GM19372 (cell line): ENCODE data around the gene ATG4C.
A peak's percentile ranks its signal among the peaks of the same experiment; 100 is the strongest.
"Not testable (repeated sequence)": the region's sequence is repeated elsewhere in the genome, so short reads cannot be mapped to it uniquely, and the experiment has no call there.

ENCODE experiments used
- ATAC-seq: cut with Tn5 transposase; IDR thresholded peaks from one replicate; pipeline ENCODE4 v1.9.1; 2021; ENCODE audit warnings: mild to moderate bottlenecking, low read depth, moderate library complexity; ENCODE audit not compliant: unreplicated experiment

The ATG4C gene

GRCh38 chr1:62783736-62784508 lies at the start of gene ATG4C:
Gene ATG4C, plus strand, starts transcription at chr1:62784132. Its CDS starts 19,655 bp downstream, at chr1:62803787.
- peak; percentile 96 for ATAC-seq

DNA sequence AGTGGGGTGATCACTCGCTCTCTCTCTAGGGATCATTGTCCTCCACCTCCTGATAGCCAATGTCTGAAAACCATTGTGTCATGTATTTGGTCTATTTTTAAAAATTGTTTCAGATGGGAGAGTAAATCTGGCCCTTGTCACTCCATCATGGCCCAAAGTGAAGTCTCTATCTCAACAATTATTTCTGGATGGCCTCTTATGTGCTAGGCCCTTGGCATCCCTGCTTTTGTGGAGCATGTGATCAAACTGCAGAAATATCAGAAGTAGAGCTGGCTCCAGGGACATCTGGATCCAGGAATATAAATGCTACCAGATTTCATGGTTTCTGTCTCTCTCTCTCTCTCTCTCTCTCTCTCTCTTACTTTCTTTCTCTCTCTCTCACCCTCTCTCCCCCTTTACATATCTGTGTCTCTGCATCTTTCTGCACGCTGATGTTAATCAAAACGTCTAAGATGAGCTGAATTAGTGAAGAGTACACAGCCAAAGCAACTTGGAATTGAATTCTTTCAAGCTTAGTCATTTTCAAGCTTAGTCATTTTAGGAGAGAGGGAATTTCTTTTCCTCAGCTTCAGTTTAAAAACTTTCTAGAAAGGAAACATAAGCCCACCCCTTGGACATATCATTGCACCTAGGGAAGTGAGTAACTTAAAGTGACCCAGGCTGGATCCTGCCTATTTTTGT lies 48.3 kb upstream of the ATG4C start:
- no peak for ATAC-seq

GRCh38 chr1:62740701-62741100 lies 43.2 kb upstream of the ATG4C start:
- ATAC-seq = not testable (repeated sequence)

- ATAC-seq = no peak
Measured at GRCh38 chr1:62744611-62745577, 39.0 kb upstream of the ATG4C start.

GRCh38 chr1:62746086-62746808 lies 37.7 kb upstream of the ATG4C start:
- ATAC-seq = no peak

DNA sequence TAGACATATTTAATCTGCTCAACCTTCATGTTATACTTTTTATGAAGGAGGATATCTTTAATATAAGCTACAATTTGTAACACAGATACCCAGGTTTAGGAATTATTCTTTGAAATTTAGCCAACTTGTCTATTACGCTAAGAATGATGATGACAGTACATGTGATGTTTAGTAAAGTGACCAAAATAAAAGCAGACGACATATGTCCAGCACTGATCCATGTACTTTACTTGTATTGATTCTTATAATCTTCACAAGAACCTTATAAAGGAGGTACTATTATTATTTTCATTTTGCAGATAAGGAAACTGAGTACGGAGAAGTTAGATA lies 37.2 kb upstream of the ATG4C start:
- ATAC-seq = no peak

GRCh38 chr1:62753031-62753965 lies 30.6 kb upstream of the ATG4C start:
- no peak for ATAC-seq

GRCh38 chr1:62754938-62755337 lies 29.0 kb upstream of the ATG4C start:
- not testable (repeated sequence) for ATAC-seq

- ATAC-seq = not testable (repeated sequence)
Measured at GRCh38 chr1:62756255-62756884, 27.6 kb upstream of the ATG4C start.

DNA sequence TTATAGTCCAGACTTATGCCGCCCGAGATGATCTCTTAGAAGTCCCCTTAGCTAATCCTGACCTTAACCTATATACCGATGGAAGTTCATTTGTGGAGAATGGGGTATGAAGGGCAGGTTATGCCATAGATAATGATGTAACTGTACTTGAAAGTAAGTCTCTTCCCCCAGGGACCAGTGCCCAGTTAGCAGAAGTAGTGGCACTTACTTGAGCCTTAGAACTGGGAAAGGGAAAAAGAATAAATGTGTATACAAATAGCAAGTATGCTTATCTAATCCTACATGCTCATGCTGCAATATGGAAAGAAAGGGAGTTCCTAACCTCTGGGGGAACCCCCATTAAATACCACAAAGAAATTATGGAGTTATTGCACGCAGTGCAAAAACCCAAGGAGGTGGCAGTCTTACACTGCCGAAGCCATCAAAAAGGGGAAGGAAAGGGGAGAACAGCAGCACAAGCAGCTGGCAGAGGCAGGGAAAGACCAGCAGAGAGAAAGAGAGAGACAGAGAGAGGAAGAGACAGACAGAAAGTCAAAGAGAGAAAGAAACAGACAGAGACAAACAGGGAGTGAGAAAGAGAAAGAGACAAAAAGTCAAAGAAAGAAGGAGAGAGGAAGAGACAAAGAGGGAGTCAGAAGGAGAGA lies 24.6 kb upstream of the ATG4C start:
- not testable (repeated sequence) for ATAC-seq

GRCh38 chr1:62760021-62760782 lies 23.7 kb upstream of the ATG4C start:
- ATAC-seq = not testable (repeated sequence)

GRCh38 chr1:62761223-62761870 lies 22.6 kb upstream of the ATG4C start:
- ATAC-seq = not testable (repeated sequence)

- not testable (repeated sequence) for ATAC-seq
Measured at GRCh38 chr1:62762027-62762426, 21.9 kb upstream of the ATG4C start.

DNA sequence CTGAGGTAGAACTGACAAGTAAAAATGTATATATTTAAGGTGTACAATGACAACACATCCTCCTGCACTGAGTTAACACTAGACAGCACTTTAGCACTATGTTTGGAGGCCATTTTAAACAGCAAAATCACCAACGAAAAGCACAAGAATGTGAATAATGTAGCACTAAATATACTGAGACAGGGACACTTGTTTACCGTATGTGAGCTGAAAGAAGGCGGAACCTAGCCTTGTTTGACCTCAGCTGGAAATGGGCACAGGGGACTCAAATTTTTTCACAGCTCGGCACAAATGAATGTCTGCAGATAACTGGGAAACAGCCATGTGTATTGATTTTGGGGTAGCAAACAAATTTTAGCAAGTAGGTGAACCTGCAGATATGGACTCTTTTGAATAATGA lies 18.0 kb upstream of the ATG4C start:
- ATAC-seq = no peak

DNA sequence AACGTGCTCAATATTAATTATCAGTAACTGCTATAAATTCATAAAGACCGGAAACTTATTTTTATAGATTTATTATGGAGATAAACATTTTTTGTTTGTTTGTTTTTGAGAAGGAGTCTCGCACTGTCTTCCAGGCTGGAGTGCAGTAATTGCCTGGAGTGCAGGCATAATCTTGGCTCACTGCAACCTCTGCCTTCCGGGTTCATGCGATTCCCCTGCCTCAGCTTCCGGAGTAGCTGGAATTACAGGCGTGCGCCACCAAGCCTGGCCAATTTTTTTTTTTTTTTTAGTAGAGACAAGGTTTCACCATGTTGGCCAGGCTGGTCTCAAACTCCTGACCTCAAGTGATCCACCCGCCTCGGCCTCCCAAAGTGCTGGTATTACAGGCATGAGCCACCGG lies 15.4 kb upstream of the ATG4C start:
- not testable (repeated sequence) for ATAC-seq

DNA sequence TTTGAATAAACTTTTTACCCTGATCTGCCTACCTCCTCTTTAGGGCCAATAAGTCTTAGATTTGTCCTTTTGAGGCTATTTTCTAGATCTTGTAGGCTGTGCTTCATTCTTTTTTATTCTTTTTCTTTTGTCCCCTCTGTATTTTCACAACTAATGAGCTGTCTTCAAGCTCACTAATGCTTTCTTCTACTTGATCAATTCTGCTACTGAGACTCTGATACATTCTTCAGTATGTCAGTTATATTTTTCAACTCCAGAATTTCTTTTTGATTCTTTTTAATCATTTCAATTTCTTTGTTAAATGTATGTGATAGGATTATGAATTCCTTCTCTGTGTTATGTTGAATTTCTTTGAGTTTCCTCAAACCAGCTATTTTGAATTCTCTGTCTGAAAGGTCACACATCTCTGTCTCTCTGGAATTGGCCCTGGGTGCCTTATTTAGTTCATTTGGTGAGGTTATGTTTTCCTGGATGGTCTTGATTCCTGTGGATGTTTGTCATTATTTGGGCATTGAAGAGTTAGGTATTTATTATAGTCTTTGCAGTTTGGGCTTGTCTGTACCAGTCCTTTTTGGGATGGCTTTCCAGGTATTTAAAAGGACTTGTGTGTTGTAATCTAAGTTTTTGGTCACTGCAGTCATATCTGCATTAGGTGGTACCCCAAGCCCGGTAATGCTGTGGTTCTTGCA lies 11.2 kb upstream of the ATG4C start:
- no peak for ATAC-seq
